GM19463 (cell line): Measurements from ENCODE around the gene KCNN3.

ENCODE experiments used
- ATAC-seq: cut with Tn5 transposase; IDR thresholded peaks from one replicate; pipeline ENCODE4 v1.9.1; 2021; ENCODE audit warnings: mild to moderate bottlenecking, moderate library complexity; ENCODE audit not compliant: unreplicated experiment

Gene KCNN3

GRCh38 chr1:154862907-154863306 lies 7.2 kb downstream of the KCNN3 start:
- no peak for ATAC-seq

- no peak for ATAC-seq
These were observed 8.4 kb downstream of the KCNN3 start for GRCh38 chr1:154861607-154862094.

- ATAC-seq = peak; percentile 58
These were observed 9.8 kb downstream of the KCNN3 start for GRCh38 chr1:154860156-154860870.

- peak; percentile 38 for ATAC-seq
These were observed 10.3 kb downstream of the KCNN3 start for GRCh38 chr1:154859786-154860155.

- ATAC-seq = no peak
These were observed 10.8 kb downstream of the KCNN3 start for GRCh38 chr1:154859151-154859785.

- no peak for ATAC-seq
These were observed 12.5 kb downstream of the KCNN3 start for GRCh38 chr1:154857441-154858215.

GRCh38 chr1:154857022-154857421 lies 13.1 kb downstream of the KCNN3 start:
- ATAC-seq = no peak

- no peak for ATAC-seq
These were observed 13.5 kb downstream of the KCNN3 start for GRCh38 chr1:154856544-154856943.

GRCh38 chr1:154856049-154856448 lies 14.0 kb downstream of the KCNN3 start:
- no peak for ATAC-seq

GRCh38 chr1:154855186-154855851 lies 14.8 kb downstream of the KCNN3 start:
- no peak for ATAC-seq

GRCh38 chr1:154852845-154853244 lies 17.2 kb downstream of the KCNN3 start:
- ATAC-seq = no peak

- no peak for ATAC-seq
These were observed 18.5 kb downstream of the KCNN3 start for GRCh38 chr1:154851392-154852177.

- ATAC-seq = peak; percentile 90
These were observed 20.4 kb downstream of the KCNN3 start for GRCh38 chr1:154849645-154850131.

- ATAC-seq = no peak
These were observed 21.1 kb downstream of the KCNN3 start for GRCh38 chr1:154848983-154849382.

GRCh38 chr1:154847891-154848290 lies 22.2 kb downstream of the KCNN3 start:
- ATAC-seq = no peak

GRCh38 chr1:154846565-154847442 lies 23.3 kb downstream of the KCNN3 start:
- no peak for ATAC-seq

- no peak for ATAC-seq
These were observed 24.2 kb downstream of the KCNN3 start for GRCh38 chr1:154845879-154846278.

GRCh38 chr1:154845174-154845573 lies 24.9 kb downstream of the KCNN3 start:
- ATAC-seq = no peak

- ATAC-seq = no peak
These were observed 25.8 kb downstream of the KCNN3 start for GRCh38 chr1:154844297-154844681.
